Endothelial cell of umbilical vein (primary cell): ENCODE measurements around the gene SERPINA5. TPM values are rescaled to one million over a fixed set of nuclear protein-coding genes. Genes with fewer than 3 reads are reported as not detected.

ENCODE experiments used
- BruUV-seq: library from RNA; stranded (reverse); fragments of 400-500 nt; replicated peaks from 2 replicates; lab custom pipeline; 2021; lab: Mats Ljungman, UMichigan
- CTCF ChIA-PET: fragments of 300-600, 350-600 bp; sonication (Branson Sonifier 250); formaldehyde crosslinking; loops from one replicate; lab custom pipeline; 2021; ENCODE audit warnings: antibody characterized with exemption, inconsistent platforms; lab: Charles Lee
- POLR2A ChIA-PET: fragments of 300-600, 350-600 bp; sonication (Branson Sonifier 250); formaldehyde crosslinking; loops from one replicate; lab custom pipeline; 2021; ENCODE audit warnings: antibody characterized with exemption, inconsistent platforms; lab: Charles Lee
- DNase-seq: peaks from one replicate; pipeline ENCODE4 v3.0.0-alpha.2; 2011; ENCODE audit warnings: low read depth, low spot score
- FAIRE-seq: peaks from 2 replicates; lab custom pipeline; 2011; peaks lifted over from hg19 to GRCh38; lab: Jason Lieb, UNC
- H2AFZ ChIP-seq: 2 replicates; pipeline ENCODE4 v1.6.0; 2012; ENCODE audit warnings: low read depth, low read length, control low read depth, inconsistent platforms
- H3K27ac ChIP-seq: 2 replicates; pipeline ENCODE4 v1.5.1; 2011; ENCODE audit warnings: low read depth, mild to moderate bottlenecking, control low read depth, low read length, moderate library complexity; ENCODE audit not compliant: insufficient read depth
- H3K27me3 ChIP-seq, 2 experiments: 2 replicates each; pipeline versions ENCODE4 v1.6.0 to v1.6.1; 2011; ENCODE audit warnings: low read length in 2 of 2, mixed read lengths in 1 of 2; ENCODE audit not compliant: control insufficient read depth in 2 of 2, insufficient read depth in 2 of 2
- H3K36me3 ChIP-seq, 2 experiments: 2 replicates in 1 of 2; 3 replicates in 1 of 2; pipeline ENCODE4 v1.5.1; 2011; ENCODE audit warnings: low read length in 2 of 2, mild to moderate bottlenecking in 1 of 2, moderate library complexity in 1 of 2; ENCODE audit not compliant: control insufficient read depth in 2 of 2, insufficient read depth in 2 of 2; ENCODE audit errors: extremely low read depth in 1 of 2
- H3K4me1 ChIP-seq: 3 replicates; pipeline ENCODE4 v1.5.1; 2011; ENCODE audit warnings: mild to moderate bottlenecking, low read length; ENCODE audit not compliant: control insufficient read depth, insufficient read depth; ENCODE audit errors: extremely low read depth
- H3K4me2 ChIP-seq: 2 replicates; pipeline ENCODE4 v1.6.1; 2011; ENCODE audit warnings: low read length, control low read depth, mixed read lengths; ENCODE audit not compliant: insufficient read depth
- H3K4me3 ChIP-seq, 3 experiments: fragments of 200-600 bp in 1 of 3; sonication (generic), shearing (Covaris generic) in 1 of 3; replicated peaks in 1 of 3; 2 replicates each; pipeline ENCODE4 v1.5.1; 2011 to 2016; ENCODE audit warnings: control low read depth in 3 of 3, low read length in 3 of 3, mild to moderate bottlenecking in 2 of 3, inconsistent platforms in 1 of 3, low read depth in 1 of 3, moderate library complexity in 1 of 3; ENCODE audit not compliant: insufficient read depth in 1 of 3
- H3K79me2 ChIP-seq: 2 replicates; pipeline ENCODE4 v1.6.0; 2012; ENCODE audit warnings: low read length, inconsistent platforms; ENCODE audit not compliant: control insufficient read depth, insufficient read depth
- H3K9ac ChIP-seq: replicated peaks from 2 replicates; pipeline ENCODE3; 2011; ENCODE audit warnings: low read length, control low read depth; ENCODE audit not compliant: insufficient read depth; ENCODE audit errors: extremely low read depth
- H3K9me1 ChIP-seq: replicated peaks from 3 replicates; pipeline ENCODE4 v1.6.0; 2011; ENCODE audit warnings: mild to moderate bottlenecking, low read length; ENCODE audit not compliant: control insufficient read depth, insufficient read depth; ENCODE audit errors: extremely low read depth
- H3K9me3 ChIP-seq: replicated peaks from 2 replicates; pipeline ENCODE4 v1.5.1; 2012; ENCODE audit warnings: low read length, inconsistent platforms; ENCODE audit not compliant: control insufficient read depth, insufficient read depth
- H4K20me1 ChIP-seq: replicated peaks from 2 replicates; pipeline ENCODE3; 2011; ENCODE audit warnings: mild to moderate bottlenecking, low read length; ENCODE audit not compliant: control insufficient read depth, insufficient read depth; ENCODE audit errors: extremely low read depth
- CTCF ChIP-seq, 2 donors: IDR thresholded peaks; 1 replicate in 1 of 2; 2 replicates in 1 of 2; pipeline ENCODE4 v1.5.1; 2011; ENCODE audit warnings: low read length in 2 of 2, mild to moderate bottlenecking in 2 of 2, moderate library complexity in 2 of 2, control low read depth in 1 of 2, inconsistent platforms in 1 of 2, low read depth in 1 of 2; ENCODE audit not compliant: insufficient read depth in 1 of 2; ENCODE audit errors: extremely low read depth in 1 of 2
- EZH2 ChIP-seq: IDR thresholded peaks from 2 replicates; pipeline ENCODE4 v1.6.1; 2012; ENCODE audit warnings: borderline replicate concordance, low read depth, mild to moderate bottlenecking, moderate library complexity, low read length, inconsistent platforms; ENCODE audit not compliant: severe bottlenecking
- FOS ChIP-seq: IDR thresholded peaks from 2 replicates; pipeline ENCODE4 v1.6.1; 2011; ENCODE audit warnings: mild to moderate bottlenecking, low read length, moderate library complexity, borderline replicate concordance; ENCODE audit not compliant: insufficient read depth
- GATA2 ChIP-seq: IDR thresholded peaks from 2 replicates; pipeline ENCODE4 v1.7.0; 2011; ENCODE audit warnings: low read depth, mild to moderate bottlenecking, moderate library complexity, mixed read lengths, low read length; ENCODE audit not compliant: insufficient read length, insufficient read depth
- JUN ChIP-seq: IDR thresholded peaks from 2 replicates; pipeline ENCODE4 v1.6.1; 2011; ENCODE audit warnings: borderline replicate concordance, low read depth; ENCODE audit not compliant: insufficient read length, insufficient read depth
- MAX ChIP-seq: IDR thresholded peaks from 2 replicates; pipeline ENCODE4 v1.6.1; 2011; ENCODE audit not compliant: insufficient read depth, insufficient read length
- MYC ChIP-seq: IDR thresholded peaks from one replicate; pipeline ENCODE4 v1.6.1; 2011; ENCODE audit warnings: mild to moderate bottlenecking, low read depth, low read length
- POLR2A ChIP-seq: IDR thresholded peaks from 2 replicates; pipeline ENCODE4 v1.6.1; 2012; ENCODE audit warnings: low read depth, mild to moderate bottlenecking, control low read depth, low read length
- POLR2AphosphoS5 ChIP-seq: IDR thresholded peaks from 2 replicates; pipeline ENCODE4 v1.6.1; 2012; ENCODE audit warnings: low read depth, mild to moderate bottlenecking, control low read depth, low read length, moderate library complexity; ENCODE audit not compliant: insufficient read depth
- dilution Hi-C: fragments of 300-500 bp; cut with MboI; formaldehyde crosslinking; loops from one replicate; pipeline ENCODE4 v1.15.0; 2019; ENCODE audit warnings: low sequenced_read_pairs; ENCODE audit not compliant: extremely low pct_ligation_motif_present
- intact Hi-C: fragments of 100-400 bp; cut with micrococcal nuclease; formaldehyde crosslinking; loops from one replicate; pipeline ENCODE4 v1.10.0; 2022
- polyA plus RNA-seq, 4 experiments: library from polyadenylated mRNA; depleted of rRNA in 3 of 4; stranded (reverse) in 3 of 4; unstranded in 1 of 4; fragments of >200 nt; gene quantifications; 2 replicates each; pipeline versions ENCODE4 v1.2.1 to v1.2.3, GENCODE V29; 2011 to 2012; ENCODE audit warnings: missing spikeins in 1 of 4
- total RNA-seq: library from RNA; stranded (reverse); gene quantifications from 2 replicates; pipeline ENCODE4 v1.2.3, GENCODE V29; 2021

SERPINA5 gene
- total and polyA plus RNA-seq, 2 donors (not counting 3 experiments of a cell fraction or from before 2014, with no cell fraction given): 0.12 TPM; not detected in 1

- no peak overlapping the region for H3K4me2 ChIP-seq
- intact Hi-C loops: loop anchor here (2.0 to 10.0 kb wide), 3 partner anchors 59 to 407 kb away; no protein-coding TSS in a partner anchor
- FAIRE-seq: peak; percentile 64
Observed at GRCh38 chr14:94542111-94542810, 39.0 kb upstream of the SERPINA5 start.

More at GRCh38 chr14:94542111-94542810, 39.0 kb upstream of the SERPINA5 start:
- DNase-seq: peak; percentile 26
- no peaks in the 10 kb centered on the region for H3K36me3 ChIP-seq
- no peaks in the 10 kb centered on the region for H3K9me3 ChIP-seq
- no TSS peak for BruUV-seq
- no peak overlapping the region for H3K9ac ChIP-seq
- H3K27ac ChIP-seq: peak overlapping the region; percentile 3
- dilution Hi-C loops: no loop called here
- H3K27me3 ChIP-seq: no peaks in the 10 kb centered on the region
- ChIA-PET CTCF (interaction anchor here (1.6 kb wide), 1 partner anchor 119 kb away, joined by 6 read pairs; no protein-coding TSS in a partner anchor), POLR2A (no interaction called here)
- TF ChIP-seq EZH2 (no peak), POLR2A (no peak), FOS (peak; percentile 81), MYC (no peak), GATA2 (no peak), JUN (peak; percentile 57), POLR2AphosphoS5 (peak; percentile 48), CTCF (IDR thresholded peaks at IDR 0.05; ENCODE audit: extremely low read depth in 1 of 2, insufficient read depth in 1 of 2, low read depth in 1 of 2, low read length in 2 of 2) (no peak), MAX (no peak)
- no peak overlapping the region for H3K4me3 ChIP-seq
- no peak overlapping the region for H2AFZ ChIP-seq
- H3K79me2 ChIP-seq: no peaks in the 10 kb centered on the region
- H3K4me1 ChIP-seq: peaks cover 23% of the 10 kb centered on the region
- H4K20me1 ChIP-seq: no peaks in the 10 kb centered on the region
- no peaks in the 10 kb centered on the region for H3K9me1 ChIP-seq
